Fibroblast of villous mesenchyme (primary cell): ENCODE measurements around the gene AIDA. TPM values are rescaled to one million over a fixed set of nuclear protein-coding genes. Genes with fewer than 3 reads are reported as not detected.
A peak's percentile ranks its signal among the peaks of the same experiment; 100 is the strongest.

ENCODE experiments used
- DNase-seq: peaks from one replicate; pipeline ENCODE4 v3.0.0-alpha.2; 2010; ENCODE audit warnings: low read depth
- H3K4me3 ChIP-seq: 2 replicates; pipeline ENCODE4 v1.5.1; 2011; ENCODE audit warnings: low read depth, mild to moderate bottlenecking, low read length
- total RNA-seq: library from RNA; depleted of rRNA; stranded (reverse); fragments of >200 nt; gene quantifications from 2 replicates; pipeline ENCODE4 v1.2.3, GENCODE V29; 2012
- TF ChIP-seq, protein P1 (sequence below): IDR thresholded peaks from 2 replicates; pipeline ENCODE4 v1.5.1; 2012; ENCODE audit warnings: low read depth, mild to moderate bottlenecking, low read length; ENCODE audit not compliant: insufficient read depth

AIDA gene
- total RNA-seq, 1 donor = 48.4 TPM

DNA sequence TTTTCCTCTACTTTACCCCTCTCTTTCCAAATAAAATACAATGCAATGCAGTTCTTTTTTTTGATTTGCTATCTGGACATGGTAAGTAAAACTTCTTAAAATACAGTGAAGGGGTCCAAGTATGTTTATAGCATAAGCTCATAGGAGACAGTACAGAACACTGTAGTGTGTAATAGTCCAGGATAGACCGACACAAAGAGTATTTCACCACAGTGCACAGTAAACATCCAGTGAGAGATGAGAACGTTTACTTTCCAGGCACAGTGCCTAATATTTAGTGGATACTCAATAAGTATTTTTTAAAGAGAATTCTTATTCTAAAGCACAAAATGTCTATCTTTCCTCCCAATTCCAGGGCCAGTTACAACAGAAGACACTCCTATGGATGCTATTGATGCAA is 79.5 kb downstream of the AIDA start:
- no peak for DNase-seq
- TF ChIP-seq, protein P1, sequence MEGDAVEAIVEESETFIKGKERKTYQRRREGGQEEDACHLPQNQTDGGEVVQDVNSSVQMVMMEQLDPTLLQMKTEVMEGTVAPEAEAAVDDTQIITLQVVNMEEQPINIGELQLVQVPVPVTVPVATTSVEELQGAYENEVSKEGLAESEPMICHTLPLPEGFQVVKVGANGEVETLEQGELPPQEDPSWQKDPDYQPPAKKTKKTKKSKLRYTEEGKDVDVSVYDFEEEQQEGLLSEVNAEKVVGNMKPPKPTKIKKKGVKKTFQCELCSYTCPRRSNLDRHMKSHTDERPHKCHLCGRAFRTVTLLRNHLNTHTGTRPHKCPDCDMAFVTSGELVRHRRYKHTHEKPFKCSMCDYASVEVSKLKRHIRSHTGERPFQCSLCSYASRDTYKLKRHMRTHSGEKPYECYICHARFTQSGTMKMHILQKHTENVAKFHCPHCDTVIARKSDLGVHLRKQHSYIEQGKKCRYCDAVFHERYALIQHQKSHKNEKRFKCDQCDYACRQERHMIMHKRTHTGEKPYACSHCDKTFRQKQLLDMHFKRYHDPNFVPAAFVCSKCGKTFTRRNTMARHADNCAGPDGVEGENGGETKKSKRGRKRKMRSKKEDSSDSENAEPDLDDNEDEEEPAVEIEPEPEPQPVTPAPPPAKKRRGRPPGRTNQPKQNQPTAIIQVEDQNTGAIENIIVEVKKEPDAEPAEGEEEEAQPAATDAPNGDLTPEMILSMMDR = no peak
- no peak overlapping the region for H3K4me3 ChIP-seq

DNA sequence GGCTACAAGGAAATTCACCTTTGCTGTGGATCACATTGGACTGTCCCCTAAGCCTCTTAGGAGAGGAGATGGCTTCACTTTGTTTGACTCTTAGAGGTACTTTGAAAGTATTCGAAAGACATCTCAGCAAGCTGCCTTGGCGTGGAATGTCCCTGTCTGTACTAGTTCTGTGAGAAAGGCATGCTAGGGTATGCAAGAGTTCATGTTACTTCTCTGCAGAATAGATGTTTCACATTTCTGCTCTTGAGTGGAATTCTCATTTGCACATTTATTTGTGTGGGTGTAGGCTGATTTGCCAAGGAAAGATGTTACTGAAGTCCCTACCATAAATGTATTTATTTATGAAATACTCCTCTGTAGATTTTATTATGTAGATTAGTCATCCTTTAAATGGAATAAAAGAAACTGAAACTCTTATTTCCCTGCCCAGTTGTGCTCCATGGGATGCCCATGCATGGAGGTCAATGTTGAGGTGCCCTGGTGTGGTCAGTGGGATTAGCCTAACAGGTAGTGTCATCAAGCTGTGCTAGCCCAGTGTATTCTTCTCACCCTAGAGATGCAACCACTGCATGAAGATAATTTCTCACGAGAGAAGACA is 80.6 kb downstream of the AIDA start:
- TF ChIP-seq, protein P1 = no peak
- H3K4me3 ChIP-seq = no peak overlapping the region
- peak; percentile 21 for DNase-seq

DNA sequence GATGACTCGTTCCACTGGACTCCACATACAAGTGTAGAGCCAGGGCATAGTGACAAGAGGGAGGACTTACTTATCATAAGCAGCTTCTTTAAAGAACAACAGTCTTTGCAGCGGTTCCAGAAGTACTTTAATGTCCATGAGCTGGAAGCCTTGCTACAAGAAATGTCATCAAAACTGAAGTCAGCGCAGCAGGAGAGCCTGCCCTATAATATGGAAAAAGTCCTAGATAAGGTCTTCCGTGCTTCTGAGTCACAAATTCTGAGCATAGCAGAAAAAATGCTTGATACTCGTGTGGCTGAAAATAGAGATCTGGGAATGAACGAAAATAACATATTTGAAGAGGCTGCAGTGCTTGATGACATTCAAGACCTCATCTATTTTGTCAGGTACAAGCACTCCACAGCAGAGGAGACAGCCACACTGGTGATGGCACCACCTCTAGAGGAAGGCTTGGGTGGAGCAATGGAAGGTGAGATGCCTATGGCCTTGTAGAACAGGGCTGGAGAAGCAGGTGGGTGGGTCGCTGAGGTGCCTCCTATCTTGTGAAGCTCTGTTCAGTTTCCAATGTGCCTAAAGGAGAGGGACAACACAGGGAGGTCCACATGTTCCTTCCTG is 82.3 kb downstream of the AIDA start:
- DNase-seq = no peak
- H3K4me3 ChIP-seq = no peak overlapping the region
- TF ChIP-seq, protein P1 = no peak

DNA sequence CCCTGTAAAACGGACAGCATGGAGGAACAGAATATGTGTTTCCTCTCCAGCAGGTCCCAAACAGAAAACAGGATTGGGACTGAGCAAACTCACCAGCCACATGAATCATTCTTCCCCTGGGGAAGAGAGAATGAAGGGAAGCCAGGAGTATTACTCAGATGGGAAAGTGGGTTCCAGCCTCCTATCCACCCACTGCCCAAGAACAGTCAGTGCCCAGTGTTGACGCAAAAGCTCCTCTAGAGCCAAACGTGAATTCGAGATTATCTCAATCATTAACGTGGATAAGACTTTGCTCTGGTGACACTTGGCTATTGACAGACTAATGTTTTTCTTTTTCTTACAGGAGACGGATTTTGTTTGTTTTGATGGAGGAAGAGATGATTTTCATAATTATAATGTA is 85.1 kb downstream of the AIDA start:
- no peak overlapping the region for H3K4me3 ChIP-seq
- peak; percentile 8 for DNase-seq
- TF ChIP-seq, protein P1 = no peak

DNA sequence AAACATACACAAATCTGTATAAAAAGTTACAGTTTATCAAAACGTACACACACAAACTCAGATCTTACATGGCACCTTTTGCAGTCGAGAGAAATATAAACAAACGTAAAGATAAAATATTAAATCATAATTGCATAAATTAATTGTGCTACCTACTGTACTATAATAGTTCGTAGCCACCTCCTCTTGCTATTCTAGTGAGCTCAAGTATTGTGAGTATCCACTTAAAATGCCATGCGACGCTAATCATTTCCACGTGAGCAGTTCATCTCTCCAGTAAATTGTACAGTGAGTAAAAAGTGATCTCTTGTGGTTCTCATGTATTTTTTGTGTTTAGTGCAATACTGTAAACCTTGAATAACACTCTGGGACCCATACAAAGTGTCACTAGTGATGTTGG is 88.1 kb downstream of the AIDA start:
- H3K4me3 ChIP-seq = no peak overlapping the region
- DNase-seq = no peak
- TF ChIP-seq, protein P1 = no peak

DNA sequence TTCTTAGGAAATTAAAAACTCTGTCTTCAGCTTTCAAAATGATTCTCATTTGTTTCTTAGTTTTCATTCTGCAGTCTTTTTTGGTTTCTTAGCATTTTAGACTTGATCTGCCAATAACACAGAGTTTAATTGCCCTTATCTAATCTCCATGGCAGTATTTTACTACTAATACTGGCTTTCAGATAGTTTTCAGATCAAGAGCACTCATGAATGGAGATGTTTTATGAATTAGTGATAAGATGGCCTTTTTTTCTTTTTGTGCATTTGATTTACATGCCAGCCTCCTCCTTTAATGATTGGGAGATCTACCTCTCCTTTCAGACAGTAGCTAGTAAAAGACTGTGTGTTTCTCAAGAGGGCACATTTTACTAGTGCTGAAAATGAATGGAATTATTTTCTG is 88.8 kb downstream of the AIDA start:
- DNase-seq = no peak
- TF ChIP-seq, protein P1 = no peak
- H3K4me3 ChIP-seq = no peak overlapping the region

DNA sequence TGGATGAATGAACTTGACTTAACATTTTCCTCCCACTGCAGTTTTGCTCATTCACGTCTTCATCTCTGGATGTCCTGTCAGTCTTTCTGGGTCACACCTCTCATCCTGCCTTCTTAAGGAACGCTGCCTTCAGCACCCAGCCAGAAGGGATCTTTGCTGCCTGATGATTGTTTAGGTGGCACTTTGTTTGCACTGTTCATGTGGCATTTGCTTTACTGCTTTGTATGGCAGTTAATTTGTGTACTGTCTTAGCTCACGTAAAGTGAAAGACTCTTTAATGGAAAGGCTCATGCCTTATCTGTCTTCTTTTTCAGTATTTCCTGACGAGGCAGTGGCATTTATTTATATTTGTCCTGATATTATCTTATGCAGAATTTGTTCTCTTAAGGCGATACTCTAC is 89.5 kb downstream of the AIDA start:
- no peak overlapping the region for H3K4me3 ChIP-seq
- TF ChIP-seq, protein P1 = no peak
- DNase-seq = no peak
